Cardiac septum (tissue), 1 donor: ENCODE measurements around the gene KRTAP5-5. TPM values are rescaled to one million over a fixed set of nuclear protein-coding genes. Genes with fewer than 3 reads are reported as not detected.
"Not testable (repeated sequence)": the region's sequence is repeated elsewhere in the genome, so short reads cannot be mapped to it uniquely, and the experiment has no call there.

Source experiments
- DNase-seq: peaks from one replicate; pipeline ENCODE4 v3.0.0-alpha.2; 2020; ENCODE audit warnings: low spot score
- intact Hi-C: fragments of 100-400 bp; cut with DNase I; formaldehyde crosslinking; loops from one replicate; pipeline ENCODE4 v1.14.0; 2022
- long read RNA-seq: library from polyadenylated mRNA; unstranded; transcript quantifications from one replicate; pipeline ENCODE4 v2.0.0, GENCODE V29; 2021
- total RNA-seq: library from RNA; stranded (reverse); fragmentation: NEBNext Ultra II Directional; extraction: Animal tissue kit (Norgen Biotek cat#: 25700); gene quantifications from one replicate; pipeline ENCODE4 v1.2.1, GENCODE V29; 2021
- donor health status: DM: no; HTN: no; CAD: no.

Gene KRTAP5-5
- not detected for total RNA-seq
- long read RNA-seq = 0 reads

GRCh38 chr11:1629326-1630185 lies at the start of gene KRTAP5-5:
TSS of gene KRTAP5-5 (plus strand) at chr11:1629775. CDS start at chr11:1629841, 66 bp downstream.
- intact Hi-C loops = loop anchor here (10.0 kb wide), 1 partner anchor 85 kb away; no protein-coding TSS in a partner anchor
- DNase-seq = no peak

GRCh38 chr11:1581976-1582375 lies 47.6 kb upstream of the KRTAP5-5 start:
- intact Hi-C loops = no loop called here
- DNase-seq = no peak

- DNase-seq, intact Hi-C loops: not testable (repeated sequence)
Observed at GRCh38 chr11:1582909-1583308, 46.7 kb upstream of the KRTAP5-5 start.

- intact Hi-C loops, DNase-seq: not testable (repeated sequence)
Observed at GRCh38 chr11:1584661-1585370, 44.8 kb upstream of the KRTAP5-5 start, which contains the start of gene KRTAP5-1. TSS of gene KRTAP5-1 (minus strand) at chr11:1585283. CDS start at chr11:1585249, 34 bp downstream.

- intact Hi-C loops = no loop called here
- no peak for DNase-seq
Observed at GRCh38 chr11:1586699-1587098, 42.9 kb upstream of the KRTAP5-5 start.

- intact Hi-C loops, DNase-seq: not testable (repeated sequence)
Observed at GRCh38 chr11:1589191-1589963, 40.2 kb upstream of the KRTAP5-5 start.

- DNase-seq = no peak
- intact Hi-C loops = no loop called here
Observed at GRCh38 chr11:1589996-1590395, 39.6 kb upstream of the KRTAP5-5 start.

GRCh38 chr11:1592628-1593027 lies 36.9 kb upstream of the KRTAP5-5 start:
- no peak for DNase-seq
- intact Hi-C loops = no loop called here

- intact Hi-C loops, DNase-seq: not testable (repeated sequence)
Observed at GRCh38 chr11:1595994-1596575, 33.5 kb upstream of the KRTAP5-5 start.

GRCh38 chr11:1596576-1597121 lies 32.9 kb upstream of the KRTAP5-5 start:
- DNase-seq, intact Hi-C loops: not testable (repeated sequence)

- DNase-seq = no peak
- intact Hi-C loops = no loop called here
Observed at GRCh38 chr11:1597331-1597993, 32.1 kb upstream of the KRTAP5-5 start.

GRCh38 chr11:1597994-1598380 lies 31.6 kb upstream of the KRTAP5-5 start, which contains the start of gene KRTAP5-2:
TSS of gene KRTAP5-2 (minus strand) at chr11:1598294. CDS start at chr11:1598250, 44 bp downstream.
- intact Hi-C loops = no loop called here
- DNase-seq = no peak

- intact Hi-C loops, DNase-seq: not testable (repeated sequence)
Observed at GRCh38 chr11:1598406-1598805, 31.2 kb upstream of the KRTAP5-5 start.

GRCh38 chr11:1598816-1599215 lies 30.8 kb upstream of the KRTAP5-5 start:
- intact Hi-C loops = no loop called here
- no peak for DNase-seq

GRCh38 chr11:1600626-1601025 lies 28.9 kb upstream of the KRTAP5-5 start:
- intact Hi-C loops = no loop called here
- DNase-seq = no peak

GRCh38 chr11:1601663-1602062 lies 27.9 kb upstream of the KRTAP5-5 start:
- intact Hi-C loops, DNase-seq: not testable (repeated sequence)

- no peak for DNase-seq
- intact Hi-C loops = no loop called here
Observed at GRCh38 chr11:1603629-1604028, 25.9 kb upstream of the KRTAP5-5 start.

GRCh38 chr11:1604181-1604580 lies 25.4 kb upstream of the KRTAP5-5 start:
- no peak for DNase-seq

More at GRCh38 chr11:1604181-1604580, 25.4 kb upstream of the KRTAP5-5 start:
- intact Hi-C loops = no loop called here
